ENCODE data around the gene LPO.

The LPO gene

GRCh38 chr17:58262149-58262548 lies 23.8 kb downstream of the LPO start:
- Histone ChIP-seq H3K27me3 (ENCODE audit: control insufficient read depth in 1 of 2, insufficient read depth in 2 of 2, low read length in 2 of 2) (peaks cover 7 to 12% of the 10 kb centered on the region in 2 donors), H3K9ac (ENCODE audit: low read length in 2 of 2) (no peak overlapping the region), H3K27ac (ENCODE audit: low read length) (no peak overlapping the region), H3K4me1 (ENCODE audit: control insufficient read depth, insufficient read depth, low read length) (no peaks in the 10 kb centered on the region), H3K4me3 (ENCODE audit: low read length in 2 of 2) (no peak overlapping the region), H3K36me3 (ENCODE audit: control insufficient read depth in 2 of 2, insufficient read depth in 2 of 2, low read length in 2 of 2) (no peaks in the 10 kb centered on the region), H3K9me3 (ENCODE audit: control insufficient read depth in 2 of 2, low read length in 2 of 2) (peaks cover 0 to 2% of the 10 kb centered on the region in 2 donors)

GRCh38 chr17:58263773-58264172 lies 25.4 kb downstream of the LPO start:
- Histone ChIP-seq H3K9ac (ENCODE audit: low read length in 2 of 2) (no peak overlapping the region), H3K36me3 (ENCODE audit: control insufficient read depth in 2 of 2, insufficient read depth in 2 of 2, low read length in 2 of 2) (no peaks in the 10 kb centered on the region), H3K27me3 (ENCODE audit: control insufficient read depth in 1 of 2, insufficient read depth in 2 of 2, low read length in 2 of 2) (peaks cover 7 to 16% of the 10 kb centered on the region in 2 donors), H3K4me1 (ENCODE audit: control insufficient read depth, insufficient read depth, low read length) (no peaks in the 10 kb centered on the region), H3K9me3 (ENCODE audit: control insufficient read depth in 2 of 2, low read length in 2 of 2) (peaks cover 0 to 2% of the 10 kb centered on the region in 2 donors), H3K4me3 (ENCODE audit: low read length in 2 of 2) (no peak overlapping the region), H3K27ac (ENCODE audit: low read length) (no peak overlapping the region)

DNA sequence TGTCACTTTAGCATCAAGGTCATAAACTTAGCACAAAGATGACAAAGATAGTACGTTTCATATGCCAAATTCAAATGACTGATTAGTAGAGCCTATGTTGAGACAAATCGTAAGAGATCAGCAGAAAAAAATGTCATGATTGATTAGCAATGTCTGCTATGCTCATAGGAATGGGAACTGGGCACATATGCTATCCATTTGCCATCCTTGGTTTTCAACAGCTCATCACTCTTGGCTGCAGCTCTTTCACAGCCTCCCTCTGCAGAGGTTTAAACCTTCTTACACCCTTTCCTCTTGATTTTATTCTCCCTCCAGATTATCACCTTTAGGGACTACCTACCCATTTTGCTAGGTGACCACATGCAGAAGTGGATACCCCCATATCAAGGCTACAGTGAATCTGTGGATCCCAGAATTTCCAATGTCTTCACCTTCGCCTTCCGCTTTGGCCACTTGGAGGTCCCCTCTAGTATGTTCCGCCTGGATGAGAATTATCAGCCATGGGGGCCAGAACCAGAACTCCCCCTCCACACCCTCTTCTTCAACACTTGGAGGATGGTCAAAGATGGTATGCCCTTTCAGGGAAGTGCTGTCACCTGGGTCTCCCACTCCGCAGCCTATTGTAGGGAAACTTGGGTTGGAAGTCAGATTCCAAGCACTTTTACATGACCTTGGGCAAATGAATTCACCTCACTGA lies 26.2 kb downstream of the LPO start:
- H3K9ac ChIP-seq (ENCODE audit: low read length in 2 of 2): no peak overlapping the region
- H3K4me3 ChIP-seq (ENCODE audit: low read length in 2 of 2): no peak overlapping the region
- H3K4me1 ChIP-seq (ENCODE audit: control insufficient read depth, insufficient read depth, low read length): no peaks in the 10 kb centered on the region
- H3K27me3 ChIP-seq (ENCODE audit: control insufficient read depth in 1 of 2, insufficient read depth in 2 of 2, low read length in 2 of 2): peaks cover 7 to 16% of the 10 kb centered on the region in 2 donors
- no peak overlapping the region for H3K27ac ChIP-seq (ENCODE audit: low read length)
- peaks cover 0 to 2% of the 10 kb centered on the region in 2 donors for H3K9me3 ChIP-seq (ENCODE audit: control insufficient read depth in 2 of 2, low read length in 2 of 2)
- H3K36me3 ChIP-seq (ENCODE audit: control insufficient read depth in 2 of 2, insufficient read depth in 2 of 2, low read length in 2 of 2): no peaks in the 10 kb centered on the region

GRCh38 chr17:58265271-58265670 lies 26.9 kb downstream of the LPO start:
- peaks cover 7 to 16% of the 10 kb centered on the region in 2 donors for H3K27me3 ChIP-seq (ENCODE audit: control insufficient read depth in 1 of 2, insufficient read depth in 2 of 2, low read length in 2 of 2)
- no peak overlapping the region for H3K27ac ChIP-seq (ENCODE audit: low read length)
- peaks cover 0 to 2% of the 10 kb centered on the region in 2 donors for H3K9me3 ChIP-seq (ENCODE audit: control insufficient read depth in 2 of 2, low read length in 2 of 2)
- no peaks in the 10 kb centered on the region for H3K36me3 ChIP-seq (ENCODE audit: control insufficient read depth in 2 of 2, insufficient read depth in 2 of 2, low read length in 2 of 2)
- no peaks in the 10 kb centered on the region for H3K4me1 ChIP-seq (ENCODE audit: control insufficient read depth, insufficient read depth, low read length)
- no peak overlapping the region for H3K9ac ChIP-seq (ENCODE audit: low read length in 2 of 2)
- H3K4me3 ChIP-seq (ENCODE audit: low read length in 2 of 2): no peak overlapping the region

DNA sequence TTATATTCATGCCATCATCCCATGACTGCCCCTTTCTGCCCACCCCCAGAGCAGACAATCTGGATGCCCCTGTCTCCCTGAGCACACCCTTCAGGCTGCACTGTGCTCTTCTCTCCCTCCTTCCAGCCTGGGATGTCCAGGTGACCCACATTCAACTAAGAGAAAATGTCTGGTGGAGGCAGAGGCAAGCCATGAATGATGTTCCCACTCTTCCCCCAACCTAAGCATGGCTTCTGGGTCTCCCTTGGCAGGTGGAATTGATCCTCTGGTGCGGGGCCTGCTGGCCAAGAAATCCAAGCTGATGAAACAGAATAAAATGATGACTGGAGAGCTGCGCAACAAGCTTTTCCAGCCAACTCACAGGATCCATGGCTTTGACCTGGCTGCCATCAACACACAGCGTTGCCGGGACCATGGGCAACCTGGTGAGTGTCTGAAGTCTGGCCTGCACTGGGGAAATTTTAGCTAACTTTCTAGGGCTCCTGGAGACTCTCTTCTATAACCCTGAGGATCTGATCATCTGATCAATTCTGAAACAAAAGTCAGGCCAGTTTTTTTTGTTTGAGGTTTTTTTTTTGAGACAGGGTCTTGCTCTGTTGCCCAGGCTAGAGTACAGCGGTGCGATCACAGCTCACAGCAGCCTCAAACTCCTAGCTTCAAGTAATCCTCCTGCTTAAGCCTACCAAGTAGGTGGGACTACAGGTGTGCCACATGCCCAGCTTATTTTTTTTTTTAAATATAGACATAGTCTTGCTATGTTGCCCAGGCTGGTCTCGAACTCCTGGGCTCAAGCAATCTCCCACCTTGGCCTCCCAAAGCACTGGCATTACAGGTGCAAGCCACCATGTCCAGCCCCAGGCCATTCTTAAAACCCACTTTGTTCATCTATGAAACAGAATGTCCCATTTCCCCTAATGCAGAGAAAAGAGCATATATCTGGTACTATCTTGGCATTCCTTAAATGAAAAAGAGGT lies 27.8 kb downstream of the LPO start:
- Histone ChIP-seq H3K9ac (ENCODE audit: low read length in 2 of 2) (no peak overlapping the region), H3K27ac (ENCODE audit: low read length) (no peak overlapping the region), H3K27me3 (ENCODE audit: control insufficient read depth in 1 of 2, insufficient read depth in 2 of 2, low read length in 2 of 2) (peaks cover 7 to 16% of the 10 kb centered on the region in 2 donors), H3K4me1 (ENCODE audit: control insufficient read depth, insufficient read depth, low read length) (no peaks in the 10 kb centered on the region), H3K9me3 (ENCODE audit: control insufficient read depth in 2 of 2, low read length in 2 of 2) (peaks cover 0 to 2% of the 10 kb centered on the region in 2 donors), H3K36me3 (ENCODE audit: control insufficient read depth in 2 of 2, insufficient read depth in 2 of 2, low read length in 2 of 2) (no peaks in the 10 kb centered on the region), H3K4me3 (ENCODE audit: low read length in 2 of 2) (no peak overlapping the region)

- Histone ChIP-seq H3K27me3 (ENCODE audit: control insufficient read depth in 1 of 2, insufficient read depth in 2 of 2, low read length in 2 of 2) (peaks cover 7 to 18% of the 10 kb centered on the region in 2 donors), H3K9ac (ENCODE audit: low read length in 2 of 2) (no peak overlapping the region), H3K9me3 (ENCODE audit: control insufficient read depth in 2 of 2, low read length in 2 of 2) (peaks cover 0 to 2% of the 10 kb centered on the region in 2 donors), H3K4me1 (ENCODE audit: control insufficient read depth, insufficient read depth, low read length) (no peaks in the 10 kb centered on the region), H3K4me3 (ENCODE audit: low read length in 2 of 2) (no peak overlapping the region), H3K27ac (ENCODE audit: low read length) (no peak overlapping the region), H3K36me3 (ENCODE audit: control insufficient read depth in 2 of 2, insufficient read depth in 2 of 2, low read length in 2 of 2) (no peaks in the 10 kb centered on the region)
These were observed 29.3 kb downstream of the LPO start for GRCh38 chr17:58267347-58268324.

- no peak overlapping the region for H3K27ac ChIP-seq (ENCODE audit: low read length)
- no peaks in the 10 kb centered on the region for H3K36me3 ChIP-seq (ENCODE audit: control insufficient read depth in 2 of 2, insufficient read depth in 2 of 2, low read length in 2 of 2)
- H3K9me3 ChIP-seq (ENCODE audit: control insufficient read depth in 2 of 2, low read length in 2 of 2): peaks cover 0 to 2% of the 10 kb centered on the region in 2 donors
- no peak overlapping the region for H3K4me3 ChIP-seq (ENCODE audit: low read length in 2 of 2)
- no peaks in the 10 kb centered on the region for H3K4me1 ChIP-seq (ENCODE audit: control insufficient read depth, insufficient read depth, low read length)
- no peak overlapping the region for H3K9ac ChIP-seq (ENCODE audit: low read length in 2 of 2)
- H3K27me3 ChIP-seq (ENCODE audit: control insufficient read depth in 1 of 2, insufficient read depth in 2 of 2, low read length in 2 of 2): peaks cover 7 to 18% of the 10 kb centered on the region in 2 donors
These were observed 29.9 kb downstream of the LPO start for GRCh38 chr17:58268326-58268725.

- H3K4me3 ChIP-seq (ENCODE audit: low read length in 2 of 2): no peak overlapping the region
- no peaks in the 10 kb centered on the region for H3K36me3 ChIP-seq (ENCODE audit: control insufficient read depth in 2 of 2, insufficient read depth in 2 of 2, low read length in 2 of 2)
- H3K9me3 ChIP-seq (ENCODE audit: control insufficient read depth in 2 of 2, low read length in 2 of 2): peaks cover 0 to 2% of the 10 kb centered on the region in 2 donors
- no peak overlapping the region for H3K9ac ChIP-seq (ENCODE audit: low read length in 2 of 2)
- no peak overlapping the region for H3K27ac ChIP-seq (ENCODE audit: low read length)
- peaks cover 2 to 14% of the 10 kb centered on the region in 2 donors for H3K27me3 ChIP-seq (ENCODE audit: control insufficient read depth in 1 of 2, insufficient read depth in 2 of 2, low read length in 2 of 2)
- H3K4me1 ChIP-seq (ENCODE audit: control insufficient read depth, insufficient read depth, low read length): no peaks in the 10 kb centered on the region
These were observed 30.6 kb downstream of the LPO start for GRCh38 chr17:58268774-58269556.

DNA sequence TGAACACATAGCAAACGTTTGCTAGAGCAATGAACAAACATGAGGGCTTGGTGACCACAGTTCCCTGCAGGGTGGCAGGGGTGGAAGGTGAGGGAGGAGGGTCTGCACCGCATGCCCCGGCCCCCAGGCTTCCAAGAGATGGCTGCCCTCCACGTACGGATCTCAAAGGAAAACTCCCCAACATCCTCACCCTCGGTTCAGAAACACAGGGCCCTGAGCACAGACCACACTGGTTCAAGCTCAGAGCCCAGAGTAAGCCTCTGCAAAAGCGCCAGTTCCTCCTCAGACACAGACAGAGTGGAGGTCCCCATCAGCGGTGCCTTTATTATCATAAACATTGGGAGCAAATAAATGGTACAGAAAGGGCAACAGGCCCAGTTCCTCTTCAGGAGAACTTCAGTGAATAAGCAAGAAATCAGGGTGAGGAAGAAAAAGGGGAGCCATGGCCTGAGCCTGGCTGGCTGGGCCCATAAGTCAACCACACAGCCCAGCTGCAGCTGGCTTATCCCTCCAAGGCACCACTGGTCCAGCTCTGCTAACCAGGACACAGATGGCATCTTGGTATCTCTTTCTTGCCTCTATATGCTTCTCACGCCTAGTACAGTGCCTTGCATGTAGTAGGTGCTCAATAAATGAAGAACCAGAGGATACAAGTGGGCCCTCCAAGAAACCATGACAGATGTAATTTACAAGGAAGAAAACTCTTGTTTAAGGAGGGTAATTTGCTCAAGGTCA lies 31.3 kb downstream of the LPO start:
- no peak overlapping the region for H3K4me3 ChIP-seq (ENCODE audit: low read length in 2 of 2)
- H3K9ac ChIP-seq (ENCODE audit: low read length in 2 of 2): no peak overlapping the region
- H3K27ac ChIP-seq (ENCODE audit: low read length): no peak overlapping the region
- no peaks in the 10 kb centered on the region for H3K4me1 ChIP-seq (ENCODE audit: control insufficient read depth, insufficient read depth, low read length)
- no peaks in the 10 kb centered on the region for H3K9me3 ChIP-seq (ENCODE audit: control insufficient read depth in 2 of 2, low read length in 2 of 2)
- peaks cover 0 to 12% of the 10 kb centered on the region in 2 donors for H3K27me3 ChIP-seq (ENCODE audit: control insufficient read depth in 1 of 2, insufficient read depth in 2 of 2, low read length in 2 of 2)
- H3K36me3 ChIP-seq (ENCODE audit: control insufficient read depth in 2 of 2, insufficient read depth in 2 of 2, low read length in 2 of 2): no peaks in the 10 kb centered on the region

All from stomach smooth muscle (tissue), 2 donors.